Measurements from ENCODE around the gene MCU. TPM values are rescaled to one million over a fixed set of nuclear protein-coding genes. Genes with fewer than 3 reads are reported as not detected.

Gene MCU
- polyA plus RNA-seq, 1 of the 3 experiments (the other 2 are of a cell fraction), result 20.6 TPM

DNA sequence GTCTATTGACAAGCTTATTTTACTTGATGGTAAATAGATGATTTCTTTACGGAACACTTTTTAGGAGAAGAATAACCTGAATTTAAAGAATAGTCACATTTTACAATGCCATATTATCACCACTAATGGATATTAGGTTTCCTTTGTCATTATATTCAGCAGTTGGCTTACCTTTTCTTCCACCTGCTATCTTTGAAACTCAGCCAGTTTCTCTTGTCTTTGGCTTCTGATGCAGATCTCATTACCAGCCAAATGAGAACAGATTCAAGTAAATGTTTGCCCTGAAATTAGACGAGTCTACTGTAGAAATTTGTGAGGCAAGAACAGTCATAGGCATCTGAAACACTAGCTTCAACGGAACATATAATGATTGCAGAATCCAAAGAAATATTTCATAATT is 116.1 kb downstream of the MCU start:
- ChIA-PET POLR2A (no interaction called here), CTCF (interaction anchor here (1.6 to 1.9 kb wide), 2 partner anchors 8 to 26 kb away, joined by 5 to 7 read pairs; no protein-coding TSS in a partner anchor)
- H3F3A ChIP-seq (replicated peaks; ENCODE audit: insufficient read depth), result peaks cover 16% of the 10 kb centered on the region
- no peaks in the 10 kb centered on the region for H4K20me1 ChIP-seq (ENCODE audit: insufficient read depth)
- 94% methylated on average over 3 of the region's 3 CpGs for WGBS (ENCODE audit: low lambda C conversion rate)
- H3K27ac ChIP-seq (ENCODE audit: low read depth in 2 of 2, low read length in 1 of 2), result no peak overlapping the region; a peak in 1 of 4 replicates
- H3K9me2 ChIP-seq, result no peaks in the 10 kb centered on the region
- TF ChIP-seq YY1 (IDR thresholded peaks at IDR 0.05; ENCODE audit: low read depth) (no peak), NRF1 (IDR thresholded peaks at IDR 0.05; ENCODE audit: low read depth, low read length) (no peak), FOXJ3 (CRISPR knock-in tag; IDR thresholded peaks at IDR 0.05) (no peak), SMC3 (IDR thresholded peaks at IDR 0.05; ENCODE audit: low read depth, low read length) (no peak), POLR2AphosphoS5 (IDR thresholded peaks at IDR 0.05; ENCODE audit: low read depth, low read length) (no peak), EZH2phosphoT487 (IDR thresholded peaks at IDR 0.05; ENCODE audit: borderline replicate concordance, low read depth) (no peak), MXI1 (IDR thresholded peaks at IDR 0.05; ENCODE audit: low read depth, low read length) (no peak)
- TF ChIP-seq, protein P1, sequence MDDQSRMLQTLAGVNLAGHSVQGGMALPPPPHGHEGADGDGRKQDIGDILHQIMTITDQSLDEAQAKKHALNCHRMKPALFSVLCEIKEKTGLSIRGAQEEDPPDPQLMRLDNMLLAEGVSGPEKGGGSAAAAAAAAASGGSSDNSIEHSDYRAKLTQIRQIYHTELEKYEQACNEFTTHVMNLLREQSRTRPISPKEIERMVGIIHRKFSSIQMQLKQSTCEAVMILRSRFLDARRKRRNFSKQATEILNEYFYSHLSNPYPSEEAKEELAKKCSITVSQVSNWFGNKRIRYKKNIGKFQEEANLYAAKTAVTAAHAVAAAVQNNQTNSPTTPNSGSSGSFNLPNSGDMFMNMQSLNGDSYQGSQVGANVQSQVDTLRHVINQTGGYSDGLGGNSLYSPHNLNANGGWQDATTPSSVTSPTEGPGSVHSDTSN (IDR thresholded peaks at IDR 0.05), result no peak
- no peaks in the 10 kb centered on the region for H3K36me3 ChIP-seq (replicated peaks in 1 of 2; ENCODE audit: control insufficient read depth in 1 of 2, insufficient read depth in 2 of 2, low read length in 1 of 2)
- no peak overlapping the region for H3K9ac ChIP-seq
- no peak overlapping the region for H2AFZ ChIP-seq (ENCODE audit: low read depth)
- no peaks in the 10 kb centered on the region for H3K9me3 ChIP-seq
- H3K4me3 ChIP-seq (ENCODE audit: low read depth in 2 of 2, low read length in 1 of 2), result no peak overlapping the region
- no peaks in the 10 kb centered on the region for H3K27me3 ChIP-seq (ENCODE audit: insufficient read depth)
- no peak overlapping the region for H3K4me2 ChIP-seq
- peaks cover 0 to 5% of the 10 kb centered on the region in 2 experiments; a peak in 1 of 4 replicates for H3K4me1 ChIP-seq (ENCODE audit: control insufficient read depth in 1 of 2, insufficient read depth in 2 of 2, low read depth in 1 of 2, low read length in 1 of 2)
- peaks cover 6% of the 10 kb centered on the region for H3K79me2 ChIP-seq (ENCODE audit: insufficient read depth)
- no peak for DNase-seq

DNA sequence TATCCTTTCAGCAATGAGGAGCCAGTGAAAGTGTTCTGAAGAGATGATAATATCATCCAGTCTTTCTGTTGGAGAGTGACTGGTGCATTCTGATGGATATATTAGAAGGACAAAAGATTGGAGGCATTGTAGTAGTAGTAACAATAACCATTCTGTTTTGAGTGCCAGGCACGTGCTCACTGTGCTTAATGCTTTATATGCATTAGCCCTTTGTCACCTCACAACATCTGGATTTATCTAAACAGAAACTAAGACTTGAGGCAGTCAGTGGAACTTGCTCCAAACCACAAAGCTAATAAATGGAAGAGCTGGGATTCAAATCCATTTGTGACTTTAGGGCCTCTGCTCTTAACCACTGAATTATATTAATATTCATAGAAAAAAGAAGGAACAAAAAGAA is 117.1 kb downstream of the MCU start:
- DNase-seq, result no peak
- Histone ChIP-seq H3K27me3 (ENCODE audit: insufficient read depth) (no peaks in the 10 kb centered on the region), H3K4me3 (ENCODE audit: low read depth in 2 of 2, low read length in 1 of 2) (no peak overlapping the region), H3K36me3 (replicated peaks in 1 of 2; ENCODE audit: control insufficient read depth in 1 of 2, insufficient read depth in 2 of 2, low read length in 1 of 2) (no peaks in the 10 kb centered on the region), H3K4me1 (ENCODE audit: control insufficient read depth in 1 of 2, insufficient read depth in 2 of 2, low read depth in 1 of 2, low read length in 1 of 2) (peaks cover 0 to 8% of the 10 kb centered on the region in 2 experiments; a peak in 1 of 4 replicates), H4K20me1 (ENCODE audit: insufficient read depth) (no peaks in the 10 kb centered on the region), H2AFZ (ENCODE audit: low read depth) (no peak overlapping the region), H3F3A (replicated peaks; ENCODE audit: insufficient read depth) (peaks cover 23% of the 10 kb centered on the region), H3K79me2 (ENCODE audit: insufficient read depth) (peaks cover 6% of the 10 kb centered on the region), H3K9ac (no peak overlapping the region), H3K9me3 (no peaks in the 10 kb centered on the region), H3K9me2 (no peaks in the 10 kb centered on the region), H3K4me2 (no peak overlapping the region), H3K27ac (ENCODE audit: low read depth in 2 of 2, low read length in 1 of 2) (no peak overlapping the region)
- CTCF ChIA-PET, result no interaction called here
- 100% methylated on average over 1 of the region's 1 CpG for WGBS (ENCODE audit: low lambda C conversion rate)
- POLR2A ChIA-PET, result no interaction called here
- TF ChIP-seq, protein P2, sequence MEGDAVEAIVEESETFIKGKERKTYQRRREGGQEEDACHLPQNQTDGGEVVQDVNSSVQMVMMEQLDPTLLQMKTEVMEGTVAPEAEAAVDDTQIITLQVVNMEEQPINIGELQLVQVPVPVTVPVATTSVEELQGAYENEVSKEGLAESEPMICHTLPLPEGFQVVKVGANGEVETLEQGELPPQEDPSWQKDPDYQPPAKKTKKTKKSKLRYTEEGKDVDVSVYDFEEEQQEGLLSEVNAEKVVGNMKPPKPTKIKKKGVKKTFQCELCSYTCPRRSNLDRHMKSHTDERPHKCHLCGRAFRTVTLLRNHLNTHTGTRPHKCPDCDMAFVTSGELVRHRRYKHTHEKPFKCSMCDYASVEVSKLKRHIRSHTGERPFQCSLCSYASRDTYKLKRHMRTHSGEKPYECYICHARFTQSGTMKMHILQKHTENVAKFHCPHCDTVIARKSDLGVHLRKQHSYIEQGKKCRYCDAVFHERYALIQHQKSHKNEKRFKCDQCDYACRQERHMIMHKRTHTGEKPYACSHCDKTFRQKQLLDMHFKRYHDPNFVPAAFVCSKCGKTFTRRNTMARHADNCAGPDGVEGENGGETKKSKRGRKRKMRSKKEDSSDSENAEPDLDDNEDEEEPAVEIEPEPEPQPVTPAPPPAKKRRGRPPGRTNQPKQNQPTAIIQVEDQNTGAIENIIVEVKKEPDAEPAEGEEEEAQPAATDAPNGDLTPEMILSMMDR (IDR thresholded peaks at IDR 0.05), result no peak
- TF ChIP-seq FOXJ3 (CRISPR knock-in tag; IDR thresholded peaks at IDR 0.05) (no peak), POLR2AphosphoS5 (IDR thresholded peaks at IDR 0.05; ENCODE audit: low read depth, low read length) (no peak), MEF2A (IDR thresholded peaks at IDR 0.05; ENCODE audit: borderline replicate concordance, low read depth) (no peak), SIN3A (IDR thresholded peaks at IDR 0.05; ENCODE audit: borderline replicate concordance, low read depth, low read length) (no peak), EZH2phosphoT487 (IDR thresholded peaks at IDR 0.05; ENCODE audit: borderline replicate concordance, low read depth) (no peak), CHD2 (IDR thresholded peaks at IDR 0.05; ENCODE audit: low read length, partially characterized antibody) (no peak), EP300 (IDR thresholded peaks at IDR 0.05; ENCODE audit: borderline replicate concordance in 1 of 2, low read depth in 1 of 2, low read length in 1 of 2) (no peak), NFIC (IDR thresholded peaks at IDR 0.05; ENCODE audit: borderline replicate concordance) (no peak), ELF1 (IDR thresholded peaks at IDR 0.05) (no peak), SMC3 (IDR thresholded peaks at IDR 0.05; ENCODE audit: low read depth, low read length) (no peak), FOXM1 (IDR thresholded peaks at IDR 0.05; ENCODE audit: low read depth) (no peak), RFX5 (IDR thresholded peaks at IDR 0.05; ENCODE audit: low read length) (no peak)
- TF ChIP-seq, protein P3, sequence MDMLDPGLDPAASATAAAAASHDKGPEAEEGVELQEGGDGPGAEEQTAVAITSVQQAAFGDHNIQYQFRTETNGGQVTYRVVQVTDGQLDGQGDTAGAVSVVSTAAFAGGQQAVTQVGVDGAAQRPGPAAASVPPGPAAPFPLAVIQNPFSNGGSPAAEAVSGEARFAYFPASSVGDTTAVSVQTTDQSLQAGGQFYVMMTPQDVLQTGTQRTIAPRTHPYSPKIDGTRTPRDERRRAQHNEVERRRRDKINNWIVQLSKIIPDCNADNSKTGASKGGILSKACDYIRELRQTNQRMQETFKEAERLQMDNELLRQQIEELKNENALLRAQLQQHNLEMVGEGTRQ (IDR thresholded peaks at IDR 0.05; ENCODE audit: borderline replicate concordance, low read depth, low read length), result no peak
- TF ChIP-seq, protein P4, sequence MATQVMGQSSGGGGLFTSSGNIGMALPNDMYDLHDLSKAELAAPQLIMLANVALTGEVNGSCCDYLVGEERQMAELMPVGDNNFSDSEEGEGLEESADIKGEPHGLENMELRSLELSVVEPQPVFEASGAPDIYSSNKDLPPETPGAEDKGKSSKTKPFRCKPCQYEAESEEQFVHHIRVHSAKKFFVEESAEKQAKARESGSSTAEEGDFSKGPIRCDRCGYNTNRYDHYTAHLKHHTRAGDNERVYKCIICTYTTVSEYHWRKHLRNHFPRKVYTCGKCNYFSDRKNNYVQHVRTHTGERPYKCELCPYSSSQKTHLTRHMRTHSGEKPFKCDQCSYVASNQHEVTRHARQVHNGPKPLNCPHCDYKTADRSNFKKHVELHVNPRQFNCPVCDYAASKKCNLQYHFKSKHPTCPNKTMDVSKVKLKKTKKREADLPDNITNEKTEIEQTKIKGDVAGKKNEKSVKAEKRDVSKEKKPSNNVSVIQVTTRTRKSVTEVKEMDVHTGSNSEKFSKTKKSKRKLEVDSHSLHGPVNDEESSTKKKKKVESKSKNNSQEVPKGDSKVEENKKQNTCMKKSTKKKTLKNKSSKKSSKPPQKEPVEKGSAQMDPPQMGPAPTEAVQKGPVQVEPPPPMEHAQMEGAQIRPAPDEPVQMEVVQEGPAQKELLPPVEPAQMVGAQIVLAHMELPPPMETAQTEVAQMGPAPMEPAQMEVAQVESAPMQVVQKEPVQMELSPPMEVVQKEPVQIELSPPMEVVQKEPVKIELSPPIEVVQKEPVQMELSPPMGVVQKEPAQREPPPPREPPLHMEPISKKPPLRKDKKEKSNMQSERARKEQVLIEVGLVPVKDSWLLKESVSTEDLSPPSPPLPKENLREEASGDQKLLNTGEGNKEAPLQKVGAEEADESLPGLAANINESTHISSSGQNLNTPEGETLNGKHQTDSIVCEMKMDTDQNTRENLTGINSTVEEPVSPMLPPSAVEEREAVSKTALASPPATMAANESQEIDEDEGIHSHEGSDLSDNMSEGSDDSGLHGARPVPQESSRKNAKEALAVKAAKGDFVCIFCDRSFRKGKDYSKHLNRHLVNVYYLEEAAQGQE (IDR thresholded peaks at IDR 0.05; ENCODE audit: low read depth, low read length), result no peak

Measured in SK-N-SH (cell line).